Measurements from ENCODE around the gene CCBE1. TPM values are rescaled to one million over a fixed set of nuclear protein-coding genes. Genes with fewer than 3 reads are reported as not detected.
A peak's percentile ranks its signal among the peaks of the same experiment; 100 is the strongest.

The CCBE1 gene
- total RNA-seq, 1 experiment from 2014 or later = 28.9 TPM

DNA sequence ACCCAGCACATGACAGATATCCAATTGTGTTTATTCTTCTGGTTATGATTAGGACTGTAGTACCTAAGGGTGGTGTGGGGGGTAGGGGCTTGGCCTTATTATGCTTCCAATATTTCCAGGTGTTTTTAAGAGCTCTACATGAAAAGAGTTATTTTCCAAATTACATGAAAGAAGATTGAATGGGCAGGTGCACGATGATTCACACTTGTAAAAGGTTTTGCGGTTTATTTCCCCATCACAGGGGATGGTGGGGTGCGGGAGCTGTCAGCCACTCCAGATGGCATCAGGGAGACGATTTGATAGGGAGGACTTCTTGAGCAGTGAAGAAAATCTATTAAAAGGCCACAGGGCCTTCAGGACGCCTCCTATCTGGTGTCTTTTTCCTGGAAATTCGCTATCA lies 15.1 kb upstream of the CCBE1 start:
- no TSS peak for BruUV-seq (replicated peaks)
- no peaks in the 10 kb centered on the region for H3K36me3 Mint-ChIP-seq (ENCODE audit: insufficient read depth, unreplicated experiment)
- TF ChIP-seq, protein P1, sequence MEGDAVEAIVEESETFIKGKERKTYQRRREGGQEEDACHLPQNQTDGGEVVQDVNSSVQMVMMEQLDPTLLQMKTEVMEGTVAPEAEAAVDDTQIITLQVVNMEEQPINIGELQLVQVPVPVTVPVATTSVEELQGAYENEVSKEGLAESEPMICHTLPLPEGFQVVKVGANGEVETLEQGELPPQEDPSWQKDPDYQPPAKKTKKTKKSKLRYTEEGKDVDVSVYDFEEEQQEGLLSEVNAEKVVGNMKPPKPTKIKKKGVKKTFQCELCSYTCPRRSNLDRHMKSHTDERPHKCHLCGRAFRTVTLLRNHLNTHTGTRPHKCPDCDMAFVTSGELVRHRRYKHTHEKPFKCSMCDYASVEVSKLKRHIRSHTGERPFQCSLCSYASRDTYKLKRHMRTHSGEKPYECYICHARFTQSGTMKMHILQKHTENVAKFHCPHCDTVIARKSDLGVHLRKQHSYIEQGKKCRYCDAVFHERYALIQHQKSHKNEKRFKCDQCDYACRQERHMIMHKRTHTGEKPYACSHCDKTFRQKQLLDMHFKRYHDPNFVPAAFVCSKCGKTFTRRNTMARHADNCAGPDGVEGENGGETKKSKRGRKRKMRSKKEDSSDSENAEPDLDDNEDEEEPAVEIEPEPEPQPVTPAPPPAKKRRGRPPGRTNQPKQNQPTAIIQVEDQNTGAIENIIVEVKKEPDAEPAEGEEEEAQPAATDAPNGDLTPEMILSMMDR (IDR thresholded peaks at IDR 0.05; ENCODE audit: unreplicated experiment) = no peak
- H3K4me3 Mint-ChIP-seq (ENCODE audit: unreplicated experiment) = no peak overlapping the region
- H3K27me3 Mint-ChIP-seq (ENCODE audit: insufficient read depth, unreplicated experiment) = no peaks in the 10 kb centered on the region
- no peak overlapping the region for H3K27ac Mint-ChIP-seq (ENCODE audit: low read depth, unreplicated experiment)
- peaks cover 15% of the 10 kb centered on the region for H3K4me1 Mint-ChIP-seq (ENCODE audit: insufficient read depth, unreplicated experiment)
- CTCF ChIA-PET = interaction anchor here (0.6 to 2.0 kb wide), 4 partner anchors 11 to 94 kb away, joined by 3 to 8 read pairs (median 3); no protein-coding TSS in a partner anchor
- POLR2A ChIA-PET = interaction anchor here (0.7 to 1.8 kb wide), 3 partner anchors 9 to 26 kb away, joined by 3 to 4 read pairs (median 4); no protein-coding TSS in a partner anchor
- no peaks in the 10 kb centered on the region for H3K9me3 Mint-ChIP-seq (ENCODE audit: unreplicated experiment)
- intact Hi-C loops (cut with micrococcal nuclease) = no loop called here
- no peak for DNase-seq (ENCODE audit: unreplicated experiment)

DNA sequence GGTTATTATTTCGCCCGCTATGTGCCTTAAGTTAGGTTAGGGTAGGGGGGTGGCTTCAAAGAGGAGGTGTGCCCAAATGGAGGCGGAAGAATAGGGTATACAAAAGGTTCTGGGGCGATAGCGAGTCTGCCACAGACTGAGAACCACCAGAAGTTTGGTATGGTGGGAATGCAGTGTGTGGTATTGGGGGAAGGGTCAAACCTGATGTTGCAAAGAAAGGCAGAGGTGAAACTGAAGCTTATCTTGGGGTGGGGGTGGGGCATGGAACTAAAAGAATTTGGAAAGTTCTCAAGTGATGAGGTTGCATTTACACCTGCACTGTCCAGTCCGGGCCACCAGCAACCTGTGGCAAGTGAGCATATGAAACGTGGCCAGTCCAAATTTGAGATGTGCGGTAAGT lies 11.8 kb upstream of the CCBE1 start:
- no TSS peak for BruUV-seq (replicated peaks)
- POLR2A ChIA-PET = no interaction called here
- Mint-ChIP-seq H3K9me3 (ENCODE audit: unreplicated experiment) (no peaks in the 10 kb centered on the region), H3K27me3 (ENCODE audit: insufficient read depth, unreplicated experiment) (no peaks in the 10 kb centered on the region), H3K4me3 (ENCODE audit: unreplicated experiment) (no peak overlapping the region), H3K27ac (ENCODE audit: low read depth, unreplicated experiment) (no peak overlapping the region), H3K36me3 (ENCODE audit: insufficient read depth, unreplicated experiment) (no peaks in the 10 kb centered on the region), H3K4me1 (ENCODE audit: insufficient read depth, unreplicated experiment) (peaks cover 23% of the 10 kb centered on the region)
- intact Hi-C loops (cut with micrococcal nuclease) = no loop called here
- TF ChIP-seq, protein P1 (IDR thresholded peaks at IDR 0.05; ENCODE audit: unreplicated experiment) = no peak
- CTCF ChIA-PET = interaction anchor here (0.7 to 1.8 kb wide), 2 partner anchors 11 to 54 kb away, joined by 3 to 7 read pairs; no protein-coding TSS in a partner anchor
- no peak for DNase-seq (ENCODE audit: unreplicated experiment)

DNA sequence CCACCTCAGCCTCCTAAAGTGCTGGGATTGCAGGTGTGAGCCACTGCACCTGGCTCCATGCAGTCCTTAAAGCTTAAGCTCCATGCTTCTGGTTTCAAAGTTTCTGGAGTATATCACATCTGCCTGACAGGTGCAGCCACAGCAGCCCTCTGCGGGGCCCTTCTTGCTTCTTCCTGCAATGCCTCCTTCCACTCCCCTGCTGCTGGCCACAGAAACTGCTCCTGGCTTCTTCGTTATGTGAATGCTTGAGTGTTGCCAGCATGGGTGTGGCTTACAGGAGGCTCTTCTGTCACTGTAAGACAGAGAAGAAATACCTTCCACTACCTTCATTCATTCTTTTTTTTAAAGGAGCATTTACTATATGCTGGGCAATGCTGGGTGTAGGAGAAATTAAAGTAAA lies 10.1 kb upstream of the CCBE1 start:
- Mint-ChIP-seq H3K27ac (ENCODE audit: low read depth, unreplicated experiment) (no peak overlapping the region), H3K36me3 (ENCODE audit: insufficient read depth, unreplicated experiment) (no peaks in the 10 kb centered on the region), H3K9me3 (ENCODE audit: unreplicated experiment) (no peaks in the 10 kb centered on the region), H3K4me1 (ENCODE audit: insufficient read depth, unreplicated experiment) (peaks cover 23% of the 10 kb centered on the region), H3K4me3 (ENCODE audit: unreplicated experiment) (no peak overlapping the region), H3K27me3 (ENCODE audit: insufficient read depth, unreplicated experiment) (no peaks in the 10 kb centered on the region)
- intact Hi-C loops (cut with micrococcal nuclease) = no loop called here
- ChIA-PET POLR2A (interaction anchor here (0.6 kb wide), 1 partner anchor 74 kb away, joined by 3 read pairs; no protein-coding TSS in a partner anchor), CTCF (interaction anchor here (0.8 to 2.4 kb wide), 6 partner anchors 9 to 116 kb away, joined by 3 to 12 read pairs (median 4); partner anchors contain the start of gene CCBE1)
- peak; percentile 31 for DNase-seq (ENCODE audit: unreplicated experiment)
- TF ChIP-seq, protein P1 (IDR thresholded peaks at IDR 0.05; ENCODE audit: unreplicated experiment) = no peak
- BruUV-seq (replicated peaks) = no TSS peak

DNA sequence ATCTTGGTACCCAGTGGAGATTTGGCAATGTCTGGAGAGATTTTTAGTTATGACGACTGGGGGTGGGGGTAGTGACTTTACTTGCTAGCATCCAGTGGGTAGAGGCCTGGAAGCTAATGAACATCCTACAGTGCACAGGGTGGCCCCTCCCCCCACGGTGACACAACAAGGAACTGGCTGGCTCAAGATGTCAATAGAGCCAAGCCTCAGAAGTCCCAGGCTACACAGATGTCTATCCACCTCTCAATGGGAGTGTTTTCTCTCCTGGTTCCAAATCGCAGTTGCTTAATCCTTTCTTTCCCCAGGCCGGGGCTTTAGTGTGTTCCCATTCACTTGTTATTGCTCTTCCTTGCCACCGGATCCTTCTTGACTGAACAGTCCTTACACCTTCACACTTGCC lies 9.3 kb upstream of the CCBE1 start:
- ChIA-PET POLR2A (no interaction called here), CTCF (interaction anchor here (0.6 to 2.4 kb wide), 6 partner anchors 10 to 1946 kb away, joined by 3 to 12 read pairs (median 4); partner anchors contain the start of gene CCBE1)
- Mint-ChIP-seq H3K27ac (ENCODE audit: low read depth, unreplicated experiment) (peak overlapping the region; percentile 28), H3K4me1 (ENCODE audit: insufficient read depth, unreplicated experiment) (peaks cover 24% of the 10 kb centered on the region), H3K27me3 (ENCODE audit: insufficient read depth, unreplicated experiment) (no peaks in the 10 kb centered on the region), H3K9me3 (ENCODE audit: unreplicated experiment) (no peaks in the 10 kb centered on the region), H3K36me3 (ENCODE audit: insufficient read depth, unreplicated experiment) (no peaks in the 10 kb centered on the region), H3K4me3 (ENCODE audit: unreplicated experiment) (no peak overlapping the region)
- BruUV-seq (replicated peaks) = no TSS peak
- TF ChIP-seq, protein P1 (IDR thresholded peaks at IDR 0.05; ENCODE audit: unreplicated experiment) = no peak
- peak; percentile 38 for DNase-seq (ENCODE audit: unreplicated experiment)
- intact Hi-C loops (cut with micrococcal nuclease) = no loop called here
